H1 (cell line): Measurements from ENCODE around the gene NRP2. TPM values are rescaled to one million over a fixed set of nuclear protein-coding genes. Genes with fewer than 3 reads are reported as not detected.

Experiments
- CTCF ChIA-PET: fragments of 300-600 bp; sonication (Branson Sonifier 250); formaldehyde crosslinking; loops from one replicate; lab custom pipeline; 2021; ENCODE audit not compliant: partially characterized antibody; lab: Charles Lee
- POLR2A ChIA-PET: fragments of 300-600 bp; sonication (Branson Sonifier 250); formaldehyde crosslinking; loops from one replicate; lab custom pipeline; 2021; ENCODE audit warnings: inconsistent platforms; ENCODE audit not compliant: partially characterized antibody; lab: Charles Lee
- DNase-seq, 2 experiments: peaks; one replicate each; pipeline versions ENCODE4 v3.0.0 to v3.0.0-alpha.2; 2010 to 2022; ENCODE audit warnings: low spot score in 2 of 2, low read depth in 1 of 2, mixed read lengths in 1 of 2
- FAIRE-seq: peaks from 2 replicates; lab custom pipeline; 2011; peaks lifted over from hg19 to GRCh38; lab: Jason Lieb, UNC
- H2AFZ ChIP-seq: 2 replicates; pipeline ENCODE4 v1.8.1; 2012; ENCODE audit warnings: low read length, inconsistent platforms
- H2AK5ac ChIP-seq: 2 replicates; pipeline ENCODE4 v1.6.1; 2013; ENCODE audit warnings: low read depth, low read length
- H2BK120ac ChIP-seq: replicated peaks from 2 replicates; pipeline ENCODE3; 2013; ENCODE audit warnings: low read depth, low read length, inconsistent platforms
- H2BK12ac ChIP-seq: 2 replicates; pipeline ENCODE4 v1.6.1; 2013; ENCODE audit warnings: low read depth, low read length
- H2BK15ac ChIP-seq: 2 replicates; pipeline ENCODE4 v1.6.1; 2013; ENCODE audit warnings: low read length
- H2BK20ac ChIP-seq: 2 replicates; pipeline ENCODE4 v1.6.1; 2013; ENCODE audit warnings: low read length
- H2BK5ac ChIP-seq: 2 replicates; pipeline ENCODE4 v1.6.1; 2013; ENCODE audit warnings: low read depth, low read length
- H3K14ac ChIP-seq: 2 replicates; pipeline ENCODE4 v1.6.1; 2013; ENCODE audit warnings: inconsistent platforms; ENCODE audit not compliant: insufficient read length
- H3K18ac ChIP-seq: 2 replicates; pipeline ENCODE4 v1.6.1; 2013; ENCODE audit warnings: low read length; ENCODE audit errors: extremely low read depth
- H3K23ac ChIP-seq: 2 replicates; pipeline ENCODE4 v1.6.1; 2013; ENCODE audit warnings: inconsistent platforms; ENCODE audit not compliant: insufficient read length
- H3K23me2 ChIP-seq: 2 replicates; pipeline ENCODE4 v1.6.1; 2013; ENCODE audit warnings: low read depth, low read length
- H3K27ac ChIP-seq: 2 replicates; pipeline ENCODE4 v1.6.1; 2011; ENCODE audit warnings: low read depth, low read length, inconsistent platforms
- H3K27me3 ChIP-seq, 4 experiments: replicated peaks in 1 of 4; 1 replicate in 1 of 4; 2 replicates in 3 of 4; pipeline versions ENCODE4 v1.6.1 to v1.8.1; 2011 to 2013; ENCODE audit warnings: low read length in 3 of 4, mild to moderate bottlenecking in 3 of 4, inconsistent platforms in 2 of 4, mixed read lengths in 2 of 4, moderate library complexity in 1 of 4; ENCODE audit not compliant: control insufficient read depth in 3 of 4, insufficient read depth in 3 of 4; ENCODE audit errors: extremely low read depth in 1 of 4
- H3K36me3 ChIP-seq, 4 experiments: 2 replicates each; pipeline versions ENCODE4 v1.6.1 to v1.8.1; 2011 to 2013; ENCODE audit warnings: mild to moderate bottlenecking in 4 of 4, low read length in 3 of 4, moderate library complexity in 2 of 4, control low read depth in 1 of 4, inconsistent platforms in 1 of 4; ENCODE audit not compliant: insufficient read depth in 4 of 4, control insufficient read depth in 2 of 4
- H3K4ac ChIP-seq: replicated peaks from 2 replicates; pipeline ENCODE3; 2013; ENCODE audit warnings: low read length, low read depth, mixed read lengths, inconsistent platforms; ENCODE audit not compliant: insufficient read length
- H3K4me1 ChIP-seq, 4 experiments: replicated peaks in 1 of 4; 1 replicate in 1 of 4; 2 replicates in 3 of 4; pipeline versions ENCODE4 v1.6.1 to v1.8.1; 2011 to 2013; ENCODE audit warnings: low read length in 3 of 4, inconsistent platforms in 2 of 4, mixed read lengths in 1 of 4; ENCODE audit not compliant: insufficient read depth in 4 of 4, control insufficient read depth in 3 of 4
- H3K4me2 ChIP-seq, 2 experiments: 2 replicates each; pipeline versions ENCODE4 v1.6.1 to v1.8.1; 2011 to 2013; ENCODE audit warnings: low read depth in 2 of 2, low read length in 2 of 2, control low read depth in 1 of 2, inconsistent platforms in 1 of 2, mild to moderate bottlenecking in 1 of 2; ENCODE audit not compliant: insufficient read depth in 1 of 2
- H3K4me3 ChIP-seq, 4 experiments: fragments of 200-600, 300-600 bp in 1 of 4; sonication (generic), shearing (Covaris generic), sonication (Bioruptor Twin) in 1 of 4; 2 replicates each; pipeline versions ENCODE4 v1.5.1 to v1.8.1; 2011 to 2016; ENCODE audit warnings: low read length in 4 of 4, low read depth in 3 of 4, control low read depth in 2 of 4, inconsistent platforms in 2 of 4, mild to moderate bottlenecking in 2 of 4, mixed read lengths in 1 of 4, moderate library complexity in 1 of 4; ENCODE audit not compliant: insufficient read depth in 2 of 4; ENCODE audit errors: extremely low read depth in 1 of 4
- H3K56ac ChIP-seq: replicated peaks from 2 replicates; pipeline ENCODE3; 2013; ENCODE audit warnings: low read depth, mild to moderate bottlenecking, mixed read lengths, low read length, inconsistent platforms; ENCODE audit not compliant: insufficient read length
- H3K79me1 ChIP-seq: 2 replicates; pipeline ENCODE4 v1.6.1; 2013; ENCODE audit warnings: low read depth, low read length, control low read depth
- H3K79me2 ChIP-seq, 2 experiments: 2 replicates each; pipeline versions ENCODE4 v1.6.1 to v1.8.1; 2012 to 2013; ENCODE audit warnings: low read length in 2 of 2, mild to moderate bottlenecking in 2 of 2, inconsistent platforms in 1 of 2; ENCODE audit not compliant: insufficient read depth in 2 of 2, control insufficient read depth in 1 of 2
- H3K9ac ChIP-seq, 4 experiments: replicated peaks in 1 of 4; 1 replicate in 1 of 4; 2 replicates in 3 of 4; pipeline versions ENCODE4 v1.6.1 to v1.8.1; 2011 to 2013; ENCODE audit warnings: low read depth in 3 of 4, low read length in 3 of 4, control low read depth in 2 of 4, mild to moderate bottlenecking in 2 of 4, moderate library complexity in 2 of 4, inconsistent platforms in 1 of 4; ENCODE audit errors: extremely low read depth in 1 of 4
- H3K9me3 ChIP-seq, 2 experiments: 2 replicates each; pipeline versions ENCODE4 v1.6.1 to v1.8.1; 2012 to 2013; ENCODE audit warnings: mild to moderate bottlenecking in 2 of 2, moderate library complexity in 2 of 2, control low read depth in 1 of 2, inconsistent platforms in 1 of 2, low read depth in 1 of 2, low read length in 1 of 2, mixed read lengths in 1 of 2; ENCODE audit not compliant: insufficient read depth in 2 of 2
- H4K20me1 ChIP-seq, 2 experiments: replicated peaks in 1 of 2; 2 replicates each; pipeline versions ENCODE3 to v1.8.1; 2011 to 2013; ENCODE audit warnings: inconsistent platforms in 2 of 2, low read length in 2 of 2, mild to moderate bottlenecking in 1 of 2; ENCODE audit not compliant: insufficient read depth in 2 of 2, control insufficient read depth in 1 of 2
- H4K5ac ChIP-seq: 2 replicates; pipeline ENCODE4 v1.6.1; 2013; ENCODE audit warnings: low read length, low read depth, mixed read lengths, inconsistent platforms; ENCODE audit not compliant: insufficient read length
- H4K8ac ChIP-seq: 2 replicates; pipeline ENCODE4 v1.8.0; 2013; ENCODE audit warnings: mild to moderate bottlenecking, moderate library complexity, low read length, inconsistent platforms; ENCODE audit not compliant: insufficient read depth; ENCODE audit errors: extremely low read depth
- H4K91ac ChIP-seq: replicated peaks from 2 replicates; pipeline ENCODE3; 2013; ENCODE audit warnings: low read length, mixed read lengths, inconsistent platforms; ENCODE audit not compliant: insufficient read length
- ASH2L ChIP-seq: fragments of 200-600, 300-600 bp; sonication (generic); IDR thresholded peaks from one replicate; pipeline ENCODE4 v1.7.1; 2017; ENCODE audit warnings: low read length
- BCL11A ChIP-seq, 2 experiments: IDR thresholded peaks; one replicate each; pipeline ENCODE4 v1.6.1; 2011; ENCODE audit warnings: low read depth in 2 of 2, low read length in 2 of 2, mild to moderate bottlenecking in 2 of 2
- BRCA1 ChIP-seq: IDR thresholded peaks from 2 replicates; pipeline ENCODE4 v1.6.1; 2012; ENCODE audit warnings: low read depth, low read length, improper control_type of control experiment
- GABPA ChIP-seq: IDR thresholded peaks from 2 replicates; pipeline ENCODE4 v1.6.1; 2011; ENCODE audit warnings: mild to moderate bottlenecking, low read length, moderate library complexity, borderline replicate concordance; ENCODE audit not compliant: insufficient read depth
- SIRT6 ChIP-seq: IDR thresholded peaks from one replicate; pipeline ENCODE4 v1.7.1; 2012; ENCODE audit warnings: low read length, inconsistent platforms
- SIX5 ChIP-seq: IDR thresholded peaks from 2 replicates; pipeline ENCODE4 v1.6.1; 2011; ENCODE audit warnings: mild to moderate bottlenecking, low read depth, low read length
- SP4 ChIP-seq: IDR thresholded peaks from 2 replicates; pipeline ENCODE4 v1.6.1; 2012; ENCODE audit warnings: low read length, inconsistent platforms
- TEAD4 ChIP-seq: IDR thresholded peaks from 2 replicates; pipeline ENCODE4 v1.6.1; 2012; ENCODE audit warnings: low read depth, low read length, inconsistent platforms, mixed read lengths
- YY1 ChIP-seq: IDR thresholded peaks from 2 replicates; pipeline ENCODE4 v1.6.1; 2011; ENCODE audit warnings: low read depth, mild to moderate bottlenecking, low read length
- WGBS, 2 experiments: shearing (Covaris generic) in 1 of 2; methylation state at CpG; one replicate each; pipeline versions ENCODE4 v1.1.6 to v1.1.7; 2013 to 2015; ENCODE audit warnings: low lambda C conversion rate in 2 of 2, mixed read lengths in 2 of 2, inconsistent platforms in 1 of 2, low coverage in 1 of 2, missing lambda C conversion rate in 1 of 2; ENCODE audit not compliant: insufficient replicate concordance in 2 of 2, insufficient coverage in 1 of 2, insufficient read length in 1 of 2; ENCODE audit errors: extremely low coverage in 1 of 2, missing lambda C conversion rate in 1 of 2; 5-methylcytosine and 5-hydroxymethylcytosine counted together
- polyA plus RNA-seq, 7 experiments: library from polyadenylated mRNA; depleted of rRNA in 3 of 7; stranded (reverse) in 5 of 7; unstranded in 2 of 7; fragments of >200 nt in 5 of 7; fragments of 200-250 nt in 2 of 7; gene quantifications; 1 replicate in 5 of 7; 2 replicates in 1 of 7; 4 replicates in 1 of 7; pipeline versions ENCODE4 v1.2.1 to v1.2.3, GENCODE V29; 2011 to 2013; ENCODE audit warnings: missing spikeins in 2 of 7, mixed read lengths in 2 of 7
- total RNA-seq: library from RNA; stranded (reverse); fragmentation: NEBNext Ultra II Directional; extraction: Animal tissue kit (Norgen Biotek cat#: 25700); gene quantifications from 2 replicates; pipeline ENCODE4 v1.2.1, GENCODE V29; 2021

Gene NRP2
- total and polyA plus RNA-seq, 2 of the 8 experiments (the other 6 are each of a cell fraction or from before 2014, with no cell fraction given) = 32.0 to 37.8 TPM

DNA sequence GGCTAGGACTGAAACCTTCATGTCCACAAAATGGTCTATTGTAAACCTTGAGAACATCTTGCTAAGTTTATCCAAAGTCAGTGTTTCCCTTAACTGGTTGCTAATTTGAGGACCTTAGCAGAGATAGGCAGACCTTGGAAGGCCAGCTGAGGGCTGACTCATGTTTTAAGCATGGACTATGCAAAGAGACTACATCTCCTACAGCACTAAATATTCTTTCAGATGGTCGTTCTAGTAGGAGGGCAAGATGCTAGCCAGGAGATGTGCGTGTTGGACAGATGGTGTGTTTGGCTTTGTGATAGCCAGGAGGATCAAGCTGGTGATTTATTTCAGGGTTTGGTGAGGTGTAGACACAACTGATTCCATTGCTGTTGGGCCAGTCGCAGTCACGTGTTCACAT lies 75.8 kb downstream of the NRP2 start:
- no peak overlapping the region for H2BK5ac ChIP-seq
- no peak for TF ChIP-seq YY1
- TF ChIP-seq SIX5 = no peak
- TF ChIP-seq BRCA1 = no peak
- TF ChIP-seq GABPA = no peak
- no peak for TF ChIP-seq SP4
- no peak for TF ChIP-seq BCL11A (IDR thresholded peaks at IDR 0.05; ENCODE audit: low read depth in 2 of 2, low read length in 2 of 2)
- no peak for TF ChIP-seq TEAD4
- TF ChIP-seq SIRT6 = no peak
- TF ChIP-seq ASH2L = no peak
- H3K36me3 ChIP-seq = peaks cover 0 to 16% (median 8%) of the 10 kb centered on the region in 4 experiments; a peak in 4 of 8 replicates
- H2AFZ ChIP-seq = no peak overlapping the region
- H3K79me2 ChIP-seq = no peaks in the 10 kb centered on the region
- DNase-seq (no peak), FAIRE-seq (no peak)
- H2BK12ac ChIP-seq = 0 out of 2 replicates have a peak overlapping the region, but pooled peaks have one; percentile 64
- no peak overlapping the region for H3K23ac ChIP-seq
- H3K27ac ChIP-seq = no peak overlapping the region
- no peak overlapping the region for H4K8ac ChIP-seq
- H3K4me3 ChIP-seq = no peak overlapping the region
- no peaks in the 10 kb centered on the region for H4K20me1 ChIP-seq
- H3K18ac ChIP-seq = no peak overlapping the region
- ChIA-PET CTCF (interaction anchor here (0.7 to 4.1 kb wide), 6 partner anchors 12 to 168 kb away, joined by 3 to 15 read pairs (median 4); no protein-coding TSS in a partner anchor), POLR2A (interaction anchor here (1.3 kb wide), 1 partner anchor 16 kb away, joined by 3 read pairs; no protein-coding TSS in a partner anchor)
- H2BK15ac ChIP-seq = no peak overlapping the region
- H2AK5ac ChIP-seq = no peak overlapping the region
- no peak overlapping the region for H3K4ac ChIP-seq
- no peak overlapping the region for H3K9ac ChIP-seq
- 89% methylated on average over 4 of the region's 4 CpGs; no CpG with 5 or more reads in 1 of the 2 experiments for WGBS, 2 experiments
- H4K5ac ChIP-seq = no peak overlapping the region
- H4K91ac ChIP-seq = no peak overlapping the region
- no peak overlapping the region for H2BK20ac ChIP-seq
- H3K23me2 ChIP-seq = no peaks in the 10 kb centered on the region
- peaks cover 0 to 2% (median 1%) of the 10 kb centered on the region in 4 experiments; a peak in 3 of 7 replicates for H3K4me1 ChIP-seq
- H3K9me3 ChIP-seq = no peaks in the 10 kb centered on the region
- peaks cover 0 to 4% (median 0%) of the 10 kb centered on the region in 4 experiments; a peak in 2 of 7 replicates for H3K27me3 ChIP-seq
- no peak overlapping the region for H3K14ac ChIP-seq
- H2BK120ac ChIP-seq = no peak overlapping the region
- no peak overlapping the region for H3K56ac ChIP-seq
- no peaks in the 10 kb centered on the region for H3K79me1 ChIP-seq
- H3K4me2 ChIP-seq = no peak overlapping the region
